ENCODE results near the gene CREB3L2.
"Not testable (repeated sequence)": the region's sequence is repeated elsewhere in the genome, so short reads cannot be mapped to it uniquely, and the experiment has no call there.

The CREB3L2 gene

DNA sequence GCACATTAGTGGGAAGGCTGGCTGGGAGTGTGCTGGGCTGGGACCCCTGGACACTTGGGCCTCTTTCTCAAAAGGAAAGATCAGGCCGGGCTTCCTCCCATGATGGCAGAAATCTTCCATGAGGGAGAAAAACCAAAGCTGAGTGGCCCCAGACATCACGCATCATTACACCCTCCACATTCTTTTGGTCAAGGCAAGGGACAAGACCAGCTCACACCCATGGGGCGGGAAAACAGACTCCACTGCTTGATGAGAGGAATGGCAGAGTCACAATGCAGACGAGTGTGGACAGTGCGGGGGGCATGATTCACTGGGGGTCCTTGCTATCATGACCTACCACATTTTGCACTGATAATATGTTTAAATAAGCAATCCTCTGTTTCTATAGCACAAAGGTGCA is 73.3 kb downstream of the CREB3L2 start:
- TF ChIP-seq, protein P1, sequence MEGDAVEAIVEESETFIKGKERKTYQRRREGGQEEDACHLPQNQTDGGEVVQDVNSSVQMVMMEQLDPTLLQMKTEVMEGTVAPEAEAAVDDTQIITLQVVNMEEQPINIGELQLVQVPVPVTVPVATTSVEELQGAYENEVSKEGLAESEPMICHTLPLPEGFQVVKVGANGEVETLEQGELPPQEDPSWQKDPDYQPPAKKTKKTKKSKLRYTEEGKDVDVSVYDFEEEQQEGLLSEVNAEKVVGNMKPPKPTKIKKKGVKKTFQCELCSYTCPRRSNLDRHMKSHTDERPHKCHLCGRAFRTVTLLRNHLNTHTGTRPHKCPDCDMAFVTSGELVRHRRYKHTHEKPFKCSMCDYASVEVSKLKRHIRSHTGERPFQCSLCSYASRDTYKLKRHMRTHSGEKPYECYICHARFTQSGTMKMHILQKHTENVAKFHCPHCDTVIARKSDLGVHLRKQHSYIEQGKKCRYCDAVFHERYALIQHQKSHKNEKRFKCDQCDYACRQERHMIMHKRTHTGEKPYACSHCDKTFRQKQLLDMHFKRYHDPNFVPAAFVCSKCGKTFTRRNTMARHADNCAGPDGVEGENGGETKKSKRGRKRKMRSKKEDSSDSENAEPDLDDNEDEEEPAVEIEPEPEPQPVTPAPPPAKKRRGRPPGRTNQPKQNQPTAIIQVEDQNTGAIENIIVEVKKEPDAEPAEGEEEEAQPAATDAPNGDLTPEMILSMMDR (IDR thresholded peaks at IDR 0.05; ENCODE audit: low read depth, low read length): no peak
- DNase-seq (ENCODE audit: extremely low read depth, low read depth): no peak

DNA sequence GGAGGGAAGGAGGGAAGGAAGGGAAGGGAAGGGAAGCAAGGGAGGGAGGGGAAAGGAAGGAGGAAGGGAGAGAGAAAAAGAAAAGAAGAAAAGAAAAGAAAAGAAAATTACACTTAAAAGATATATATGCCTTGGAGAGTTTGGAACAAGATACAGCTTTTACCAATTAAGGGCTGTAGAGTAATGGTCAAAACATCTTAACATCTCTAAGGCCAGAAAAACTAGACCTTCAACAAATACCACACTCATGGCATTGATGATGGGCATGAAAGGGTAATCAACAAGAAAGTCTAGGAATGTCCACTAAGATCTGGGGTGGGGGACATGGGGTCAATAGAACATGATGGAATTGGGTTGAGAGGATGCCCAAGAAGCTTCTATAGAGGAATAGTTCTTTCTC is 74.5 kb downstream of the CREB3L2 start:
- TF ChIP-seq, protein P1 (IDR thresholded peaks at IDR 0.05; ENCODE audit: low read depth, low read length): no peak
- DNase-seq (ENCODE audit: extremely low read depth, low read depth): no peak

DNA sequence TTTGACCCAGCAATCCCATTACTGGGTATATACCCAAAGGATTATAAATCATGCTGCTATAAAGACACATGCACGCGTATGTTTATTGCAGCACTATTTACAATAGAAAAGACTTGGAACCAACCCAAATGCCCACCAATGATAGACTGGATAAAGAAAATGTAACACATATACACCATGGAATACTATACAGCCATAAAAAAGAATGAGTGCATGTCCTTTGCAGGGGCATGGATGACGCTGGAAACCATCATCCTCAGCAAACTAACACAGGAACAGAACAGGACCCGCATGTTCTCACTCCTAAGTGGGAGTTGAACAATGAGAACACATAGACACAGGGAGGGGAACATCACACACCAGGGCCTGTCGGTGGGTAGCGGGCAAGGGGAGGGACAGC is 75.7 kb downstream of the CREB3L2 start:
- DNase-seq (ENCODE audit: extremely low read depth, low read depth): not testable (repeated sequence)

DNA sequence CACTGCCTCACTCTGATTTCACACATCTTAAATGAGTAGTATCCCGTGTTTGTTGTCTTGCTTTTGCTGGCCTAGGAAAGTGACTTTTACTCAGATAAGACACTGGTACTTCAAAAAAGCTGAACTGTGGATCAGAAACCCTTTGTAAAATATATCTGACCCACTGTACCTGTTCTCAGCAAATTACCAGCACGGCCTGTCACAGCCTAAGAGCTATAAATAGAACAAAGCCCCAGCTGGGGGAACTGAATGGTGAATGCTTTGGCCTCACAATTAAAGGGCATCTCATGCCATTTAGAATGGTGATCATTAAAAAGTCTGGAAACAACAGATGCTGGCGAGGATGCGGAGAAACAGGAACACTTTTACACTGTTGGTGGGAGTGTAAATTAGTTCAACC is 76.1 kb downstream of the CREB3L2 start:
- no peak for DNase-seq (ENCODE audit: extremely low read depth, low read depth)
- TF ChIP-seq, protein P1 (IDR thresholded peaks at IDR 0.05; ENCODE audit: low read depth, low read length): no peak

GRCh38 chr7:137925091-137925490 is 76.8 kb downstream of the CREB3L2 start:
- TF ChIP-seq, protein P1 (IDR thresholded peaks at IDR 0.05; ENCODE audit: low read depth, low read length): no peak
- no peak for DNase-seq (ENCODE audit: extremely low read depth, low read depth)

- DNase-seq (ENCODE audit: extremely low read depth, low read depth): no peak
- TF ChIP-seq, protein P1 (IDR thresholded peaks at IDR 0.05; ENCODE audit: low read depth, low read length): no peak
These were observed 78.5 kb downstream of the CREB3L2 start for GRCh38 chr7:137923380-137923779.

DNA sequence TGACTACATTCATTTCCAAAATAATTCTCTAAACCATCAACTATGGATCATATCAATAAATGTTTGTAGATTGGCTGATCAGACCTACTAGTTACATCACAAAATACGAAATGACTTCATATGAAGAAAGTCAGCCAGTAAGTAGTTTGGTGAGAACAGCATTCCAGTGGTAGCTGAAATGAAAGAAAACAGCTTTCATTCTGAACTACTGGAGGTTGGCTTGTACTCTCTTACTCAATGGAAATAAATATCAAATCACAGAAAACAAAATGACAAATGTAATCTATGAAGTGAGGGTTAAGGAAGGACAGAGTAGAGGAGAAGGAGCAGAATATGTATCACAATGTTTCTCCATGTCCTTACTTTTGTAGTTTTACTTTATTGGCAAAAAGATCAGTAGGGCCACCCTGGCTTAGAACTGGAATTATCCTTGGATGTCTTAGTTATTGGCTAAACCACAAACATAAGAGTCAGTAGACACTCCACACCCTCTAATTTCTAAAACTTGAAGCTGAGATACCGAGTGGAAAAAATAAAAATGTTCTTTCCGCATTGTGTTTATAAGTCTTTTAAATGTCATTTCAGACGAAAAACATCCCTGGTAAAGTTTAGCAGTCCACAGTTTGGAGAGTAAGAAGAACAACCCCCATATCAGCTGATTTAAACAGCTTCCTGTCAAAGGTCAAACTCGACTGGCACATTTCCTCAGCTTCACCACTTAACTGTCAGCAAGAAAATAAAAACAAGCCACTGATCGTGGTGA is 81.1 kb downstream of the CREB3L2 start:
- no peak for DNase-seq (ENCODE audit: extremely low read depth, low read depth)
- TF ChIP-seq, protein P1 (IDR thresholded peaks at IDR 0.05; ENCODE audit: low read depth, low read length): no peak

DNA sequence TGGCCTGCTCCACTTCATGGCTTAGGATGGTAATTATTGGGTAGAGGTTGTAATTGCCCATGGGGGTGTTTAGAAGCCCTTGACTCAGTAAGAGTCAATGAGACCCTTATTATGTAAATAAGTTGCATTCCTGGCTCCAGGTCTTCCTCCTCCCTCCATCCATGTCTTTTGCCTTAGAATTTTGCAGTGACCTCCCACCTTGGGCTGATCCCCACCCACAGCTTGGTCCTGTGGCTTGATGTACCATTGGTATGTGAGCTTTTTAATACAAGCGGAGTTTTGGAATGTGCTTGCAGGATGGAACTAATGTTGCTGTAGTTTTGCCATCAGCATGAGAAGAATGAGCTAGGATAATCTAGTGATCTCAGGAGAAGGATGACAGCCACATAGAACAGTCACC is 81.9 kb downstream of the CREB3L2 start:
- no peak for DNase-seq (ENCODE audit: extremely low read depth, low read depth)
- TF ChIP-seq, protein P1 (IDR thresholded peaks at IDR 0.05; ENCODE audit: low read depth, low read length): no peak
